ENCODE data around the gene MGAT5B. TPM values are rescaled to one million over a fixed set of nuclear protein-coding genes. Genes with fewer than 3 reads are reported as not detected.

The MGAT5B gene
- total and polyA plus RNA-seq, 4 donors: 0.02 to 0.25 TPM; not detected in 2

GRCh38 chr17:76948726-76949342 lies 80.6 kb downstream of the MGAT5B start:
- Histone ChIP-seq H3K4me1 (ENCODE audit: control insufficient read depth in 4 of 4, insufficient read depth in 4 of 4, low read length in 3 of 4) (no peaks in the 10 kb centered on the region), H3K36me3 (ENCODE audit: control insufficient read depth in 4 of 4, insufficient read depth in 3 of 4, low read depth in 1 of 4, low read length in 3 of 4) (no peaks in the 10 kb centered on the region), H3K9ac (ENCODE audit: low read depth in 1 of 2, low read length in 2 of 2) (no peak overlapping the region), H3K4me3 (ENCODE audit: low read depth in 1 of 3, low read length in 3 of 3) (no peak overlapping the region), H3K27ac (ENCODE audit: low read depth in 1 of 2, low read length in 2 of 2) (no peak overlapping the region), H3K27me3 (ENCODE audit: control insufficient read depth in 4 of 4, insufficient read depth in 4 of 4, low read length in 3 of 4) (peaks cover 0 to under 1% (median 0%) of the 10 kb centered on the region in 4 donors), H3K9me3 (ENCODE audit: control insufficient read depth in 4 of 4, low read length in 3 of 4) (no peaks in the 10 kb centered on the region)
- 88% methylated on average over 27 of the region's 27 CpGs for WGBS
- DNase-seq (ENCODE audit: low spot score): no peak
- TF ChIP-seq FOXA2 (IDR thresholded peaks at IDR 0.05) (no peak), RAD21 (IDR thresholded peaks at IDR 0.05) (no peak), JUND (IDR thresholded peaks at IDR 0.05) (no peak), GABPA (IDR thresholded peaks at IDR 0.05 in 1 of 2, conservative IDR thresholded peaks at IDR 0.05 in 1 of 2) (no peak), FOXA1 (IDR thresholded peaks at IDR 0.05) (no peak), RXRA (IDR thresholded peaks at IDR 0.05) (no peak), MAX (IDR thresholded peaks at IDR 0.05) (no peak), HNF4G (IDR thresholded peaks at IDR 0.05) (no peak), TAF1 (conservative IDR thresholded peaks at IDR 0.05) (no peak), HNF4A (conservative IDR thresholded peaks at IDR 0.05) (no peak)
- TF ChIP-seq, protein P1, sequence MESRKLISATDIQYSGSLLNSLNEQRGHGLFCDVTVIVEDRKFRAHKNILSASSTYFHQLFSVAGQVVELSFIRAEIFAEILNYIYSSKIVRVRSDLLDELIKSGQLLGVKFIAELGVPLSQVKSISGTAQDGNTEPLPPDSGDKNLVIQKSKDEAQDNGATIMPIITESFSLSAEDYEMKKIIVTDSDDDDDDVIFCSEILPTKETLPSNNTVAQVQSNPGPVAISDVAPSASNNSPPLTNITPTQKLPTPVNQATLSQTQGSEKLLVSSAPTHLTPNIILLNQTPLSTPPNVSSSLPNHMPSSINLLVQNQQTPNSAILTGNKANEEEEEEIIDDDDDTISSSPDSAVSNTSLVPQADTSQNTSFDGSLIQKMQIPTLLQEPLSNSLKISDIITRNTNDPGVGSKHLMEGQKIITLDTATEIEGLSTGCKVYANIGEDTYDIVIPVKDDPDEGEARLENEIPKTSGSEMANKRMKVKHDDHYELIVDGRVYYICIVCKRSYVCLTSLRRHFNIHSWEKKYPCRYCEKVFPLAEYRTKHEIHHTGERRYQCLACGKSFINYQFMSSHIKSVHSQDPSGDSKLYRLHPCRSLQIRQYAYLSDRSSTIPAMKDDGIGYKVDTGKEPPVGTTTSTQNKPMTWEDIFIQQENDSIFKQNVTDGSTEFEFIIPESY (IDR thresholded peaks at IDR 0.05): no peak
- TF ChIP-seq, protein P2, sequence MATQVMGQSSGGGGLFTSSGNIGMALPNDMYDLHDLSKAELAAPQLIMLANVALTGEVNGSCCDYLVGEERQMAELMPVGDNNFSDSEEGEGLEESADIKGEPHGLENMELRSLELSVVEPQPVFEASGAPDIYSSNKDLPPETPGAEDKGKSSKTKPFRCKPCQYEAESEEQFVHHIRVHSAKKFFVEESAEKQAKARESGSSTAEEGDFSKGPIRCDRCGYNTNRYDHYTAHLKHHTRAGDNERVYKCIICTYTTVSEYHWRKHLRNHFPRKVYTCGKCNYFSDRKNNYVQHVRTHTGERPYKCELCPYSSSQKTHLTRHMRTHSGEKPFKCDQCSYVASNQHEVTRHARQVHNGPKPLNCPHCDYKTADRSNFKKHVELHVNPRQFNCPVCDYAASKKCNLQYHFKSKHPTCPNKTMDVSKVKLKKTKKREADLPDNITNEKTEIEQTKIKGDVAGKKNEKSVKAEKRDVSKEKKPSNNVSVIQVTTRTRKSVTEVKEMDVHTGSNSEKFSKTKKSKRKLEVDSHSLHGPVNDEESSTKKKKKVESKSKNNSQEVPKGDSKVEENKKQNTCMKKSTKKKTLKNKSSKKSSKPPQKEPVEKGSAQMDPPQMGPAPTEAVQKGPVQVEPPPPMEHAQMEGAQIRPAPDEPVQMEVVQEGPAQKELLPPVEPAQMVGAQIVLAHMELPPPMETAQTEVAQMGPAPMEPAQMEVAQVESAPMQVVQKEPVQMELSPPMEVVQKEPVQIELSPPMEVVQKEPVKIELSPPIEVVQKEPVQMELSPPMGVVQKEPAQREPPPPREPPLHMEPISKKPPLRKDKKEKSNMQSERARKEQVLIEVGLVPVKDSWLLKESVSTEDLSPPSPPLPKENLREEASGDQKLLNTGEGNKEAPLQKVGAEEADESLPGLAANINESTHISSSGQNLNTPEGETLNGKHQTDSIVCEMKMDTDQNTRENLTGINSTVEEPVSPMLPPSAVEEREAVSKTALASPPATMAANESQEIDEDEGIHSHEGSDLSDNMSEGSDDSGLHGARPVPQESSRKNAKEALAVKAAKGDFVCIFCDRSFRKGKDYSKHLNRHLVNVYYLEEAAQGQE (IDR thresholded peaks at IDR 0.05): no peak
- TF ChIP-seq, protein P3, sequence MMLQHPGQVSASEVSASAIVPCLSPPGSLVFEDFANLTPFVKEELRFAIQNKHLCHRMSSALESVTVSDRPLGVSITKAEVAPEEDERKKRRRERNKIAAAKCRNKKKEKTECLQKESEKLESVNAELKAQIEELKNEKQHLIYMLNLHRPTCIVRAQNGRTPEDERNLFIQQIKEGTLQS (IDR thresholded peaks at IDR 0.05): no peak

GRCh38 chr17:76949913-76950695 lies 81.9 kb downstream of the MGAT5B start:
- Histone ChIP-seq H3K4me1 (ENCODE audit: control insufficient read depth in 4 of 4, insufficient read depth in 4 of 4, low read length in 3 of 4) (no peaks in the 10 kb centered on the region), H3K36me3 (ENCODE audit: control insufficient read depth in 4 of 4, insufficient read depth in 3 of 4, low read depth in 1 of 4, low read length in 3 of 4) (no peaks in the 10 kb centered on the region), H3K4me3 (ENCODE audit: low read depth in 1 of 3, low read length in 3 of 3) (no peak overlapping the region), H3K27me3 (ENCODE audit: control insufficient read depth in 4 of 4, insufficient read depth in 4 of 4, low read length in 3 of 4) (no peaks in the 10 kb centered on the region), H3K27ac (ENCODE audit: low read depth in 1 of 2, low read length in 2 of 2) (no peak overlapping the region), H3K9ac (ENCODE audit: low read depth in 1 of 2, low read length in 2 of 2) (no peak overlapping the region), H3K9me3 (ENCODE audit: control insufficient read depth in 4 of 4, low read length in 3 of 4) (no peaks in the 10 kb centered on the region)
- 66% methylated on average over 18 of the region's 18 CpGs for WGBS
- TF ChIP-seq RXRA (IDR thresholded peaks at IDR 0.05) (no peak), HNF4A (conservative IDR thresholded peaks at IDR 0.05) (no peak), RAD21 (IDR thresholded peaks at IDR 0.05) (no peak), EGR1 (IDR thresholded peaks at IDR 0.05; ENCODE audit: low read depth in 2 of 2) (no peak), HNF4G (IDR thresholded peaks at IDR 0.05) (no peak), YY1 (IDR thresholded peaks at IDR 0.05) (no peak), MAX (IDR thresholded peaks at IDR 0.05) (no peak), FOXA2 (IDR thresholded peaks at IDR 0.05) (no peak)
- TF ChIP-seq, protein P4, sequence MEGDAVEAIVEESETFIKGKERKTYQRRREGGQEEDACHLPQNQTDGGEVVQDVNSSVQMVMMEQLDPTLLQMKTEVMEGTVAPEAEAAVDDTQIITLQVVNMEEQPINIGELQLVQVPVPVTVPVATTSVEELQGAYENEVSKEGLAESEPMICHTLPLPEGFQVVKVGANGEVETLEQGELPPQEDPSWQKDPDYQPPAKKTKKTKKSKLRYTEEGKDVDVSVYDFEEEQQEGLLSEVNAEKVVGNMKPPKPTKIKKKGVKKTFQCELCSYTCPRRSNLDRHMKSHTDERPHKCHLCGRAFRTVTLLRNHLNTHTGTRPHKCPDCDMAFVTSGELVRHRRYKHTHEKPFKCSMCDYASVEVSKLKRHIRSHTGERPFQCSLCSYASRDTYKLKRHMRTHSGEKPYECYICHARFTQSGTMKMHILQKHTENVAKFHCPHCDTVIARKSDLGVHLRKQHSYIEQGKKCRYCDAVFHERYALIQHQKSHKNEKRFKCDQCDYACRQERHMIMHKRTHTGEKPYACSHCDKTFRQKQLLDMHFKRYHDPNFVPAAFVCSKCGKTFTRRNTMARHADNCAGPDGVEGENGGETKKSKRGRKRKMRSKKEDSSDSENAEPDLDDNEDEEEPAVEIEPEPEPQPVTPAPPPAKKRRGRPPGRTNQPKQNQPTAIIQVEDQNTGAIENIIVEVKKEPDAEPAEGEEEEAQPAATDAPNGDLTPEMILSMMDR (IDR thresholded peaks at IDR 0.05; ENCODE audit: low read depth, low read length, missing input control): no peak
- DNase-seq (ENCODE audit: low spot score): no peak
